Kasumi-1 (cell line): ENCODE data around the gene ISCA1.

Experiments used
- DNase-seq, 2 experiments: peaks; one replicate each; lab custom pipeline; 2025; lab: John Stamatoyannopoulos, UW

Gene ISCA1

GRCh38 chr9:86222667-86223066 is 59.7 kb downstream of the ISCA1 start:
- no peak for DNase-seq

GRCh38 chr9:86219606-86220005 is 62.7 kb downstream of the ISCA1 start:
- DNase-seq = no peak

GRCh38 chr9:86217076-86217755 is 65.1 kb downstream of the ISCA1 start:
- DNase-seq = no peak
